ENCODE data around the gene MCF2L2. TPM values are rescaled to one million over a fixed set of nuclear protein-coding genes. Genes with fewer than 3 reads are reported as not detected.

The MCF2L2 gene
- polyA plus RNA-seq, 1 donor: 2.4 TPM

DNA sequence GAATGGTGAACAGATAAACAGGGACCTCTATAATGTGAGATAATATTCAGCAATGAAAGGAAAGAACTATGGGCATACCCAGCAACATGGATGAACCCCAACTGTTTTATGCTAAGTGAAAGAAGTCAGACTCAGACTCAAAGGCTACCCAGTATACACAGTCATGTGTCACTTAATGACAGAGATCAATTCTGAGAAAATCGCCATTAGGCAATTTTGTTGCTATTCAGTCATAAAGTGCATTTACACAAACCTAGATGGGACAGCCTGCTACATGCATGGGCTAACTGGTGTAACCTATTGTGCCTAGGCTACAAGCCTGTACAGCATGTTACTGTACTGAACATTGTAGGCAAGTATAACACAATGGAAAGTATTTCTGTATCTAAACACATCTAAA, 98.9 kb downstream of the MCF2L2 start:
- no peak overlapping the region for H3K4me3 ChIP-seq (ENCODE audit: low read length)
- DNase-seq: no peak
- no CpG with 5 or more reads among the region's 1 CpG for WGBS (ENCODE audit: insufficient coverage, low lambda C conversion rate)

DNA sequence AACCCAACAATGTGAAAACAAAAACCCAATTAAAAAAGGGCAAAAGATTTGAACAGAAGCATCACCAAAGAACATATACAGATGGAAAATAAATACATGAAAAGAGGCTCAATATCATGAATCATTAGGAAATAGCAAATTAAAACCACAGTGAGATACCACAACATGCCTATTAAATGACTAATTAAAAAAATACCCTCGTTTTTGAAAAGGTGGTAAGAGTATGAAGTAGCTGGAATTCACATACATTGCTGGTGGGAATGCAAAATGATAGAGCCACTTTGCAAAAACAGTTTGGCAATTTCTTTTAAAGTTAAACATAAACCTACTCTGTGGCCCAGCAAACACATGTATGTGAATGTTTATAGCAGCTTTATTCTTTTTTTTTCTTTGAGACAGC, 99.6 kb downstream of the MCF2L2 start:
- Histone ChIP-seq H3K27ac (ENCODE audit: low read length) (no peak overlapping the region), H3K9me3 (ENCODE audit: control insufficient read depth, low read depth, low read length) (no peaks in the 10 kb centered on the region), H3K4me1 (ENCODE audit: control insufficient read depth, insufficient read depth, low read length) (no peaks in the 10 kb centered on the region), H3K4me3 (ENCODE audit: low read length) (no peak overlapping the region), H3K36me3 (ENCODE audit: control insufficient read depth, insufficient read depth, low read length) (no peaks in the 10 kb centered on the region), H3K27me3 (ENCODE audit: control insufficient read depth, insufficient read depth, low read length) (no peaks in the 10 kb centered on the region)
- 80% methylated on average over 1 of the region's 1 CpG for WGBS (ENCODE audit: insufficient coverage, low lambda C conversion rate)
- no peak for DNase-seq

More for the DNA sequence above, 98.9 kb downstream of the MCF2L2 start:
- Histone ChIP-seq H3K9me3 (ENCODE audit: control insufficient read depth, low read depth, low read length) (no peaks in the 10 kb centered on the region), H3K4me1 (ENCODE audit: control insufficient read depth, insufficient read depth, low read length) (no peaks in the 10 kb centered on the region), H3K27me3 (ENCODE audit: control insufficient read depth, insufficient read depth, low read length) (no peaks in the 10 kb centered on the region), H3K27ac (ENCODE audit: low read length) (no peak overlapping the region), H3K36me3 (ENCODE audit: control insufficient read depth, insufficient read depth, low read length) (no peaks in the 10 kb centered on the region)

DNA sequence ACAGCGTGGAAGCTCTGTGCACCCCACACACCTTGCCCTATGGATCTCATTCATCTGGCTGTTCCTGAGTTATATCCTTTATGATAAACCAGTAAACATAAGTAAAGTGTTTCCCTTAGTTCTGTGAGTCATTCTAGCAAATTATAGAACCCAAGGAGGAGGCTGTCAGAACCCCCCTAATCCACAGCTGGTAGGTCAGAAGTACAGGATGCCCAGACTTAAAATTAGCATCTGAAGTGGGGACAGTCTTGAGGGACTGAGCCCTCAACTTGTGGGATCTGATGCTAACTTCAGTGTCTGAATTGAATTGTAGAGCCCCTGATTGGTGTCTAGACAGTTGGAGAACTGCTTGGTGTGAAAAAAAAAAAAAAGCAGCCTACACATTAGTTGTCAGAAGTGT, 100.3 kb downstream of the MCF2L2 start:
- no CpG with 5 or more reads among the region's 1 CpG for WGBS (ENCODE audit: insufficient coverage, low lambda C conversion rate)
- no peak overlapping the region for H3K4me3 ChIP-seq (ENCODE audit: low read length)
- no peaks in the 10 kb centered on the region for H3K36me3 ChIP-seq (ENCODE audit: control insufficient read depth, insufficient read depth, low read length)
- H3K27ac ChIP-seq (ENCODE audit: low read length): no peak overlapping the region
- no peak for DNase-seq
- no peaks in the 10 kb centered on the region for H3K27me3 ChIP-seq (ENCODE audit: control insufficient read depth, insufficient read depth, low read length)
- no peaks in the 10 kb centered on the region for H3K4me1 ChIP-seq (ENCODE audit: control insufficient read depth, insufficient read depth, low read length)
- H3K9me3 ChIP-seq (ENCODE audit: control insufficient read depth, low read depth, low read length): no peaks in the 10 kb centered on the region

DNA sequence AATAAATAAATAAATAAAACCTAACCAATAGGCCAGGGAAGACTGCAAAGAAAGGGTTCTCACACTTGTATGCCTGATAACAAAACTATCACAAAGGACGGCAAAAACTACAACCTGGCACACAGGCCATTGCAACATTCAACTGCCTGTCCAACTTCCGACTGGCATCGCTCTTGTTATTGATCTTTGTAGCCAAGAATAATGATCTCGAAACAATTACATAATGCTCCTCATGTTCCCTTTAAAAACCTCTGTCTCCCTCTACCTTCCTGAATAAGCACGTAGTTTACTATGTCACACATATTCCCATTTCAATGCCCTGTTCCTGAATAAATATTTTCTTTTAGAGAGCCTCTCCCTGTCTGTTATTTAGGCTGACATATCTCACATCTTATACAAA, 101.1 kb downstream of the MCF2L2 start:
- 93% methylated on average over 2 of the region's 5 CpGs for WGBS (ENCODE audit: insufficient coverage, low lambda C conversion rate)
- no peaks in the 10 kb centered on the region for H3K9me3 ChIP-seq (ENCODE audit: control insufficient read depth, low read depth, low read length)
- DNase-seq: no peak
- no peaks in the 10 kb centered on the region for H3K4me1 ChIP-seq (ENCODE audit: control insufficient read depth, insufficient read depth, low read length)
- no peaks in the 10 kb centered on the region for H3K27me3 ChIP-seq (ENCODE audit: control insufficient read depth, insufficient read depth, low read length)
- H3K27ac ChIP-seq (ENCODE audit: low read length): no peak overlapping the region
- no peak overlapping the region for H3K4me3 ChIP-seq (ENCODE audit: low read length)
- no peaks in the 10 kb centered on the region for H3K36me3 ChIP-seq (ENCODE audit: control insufficient read depth, insufficient read depth, low read length)

DNA sequence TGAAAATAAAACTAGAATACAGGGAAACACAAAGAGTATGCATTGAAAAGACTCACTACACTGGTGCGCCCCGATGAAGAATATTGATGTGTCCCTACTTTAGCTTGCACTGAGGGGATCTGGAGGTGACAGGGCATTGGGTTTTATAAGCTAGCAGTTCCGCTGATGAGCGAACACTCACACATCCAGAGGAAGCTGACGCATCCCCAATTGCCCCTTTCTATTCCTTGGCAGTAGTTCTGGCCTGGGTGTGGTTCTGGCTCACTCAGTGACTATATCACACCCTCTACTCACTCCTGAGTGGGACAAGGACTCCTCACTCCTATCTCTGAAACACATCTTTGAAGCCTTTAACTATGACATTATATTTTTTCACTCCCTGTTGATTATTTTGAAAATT, 104.3 kb downstream of the MCF2L2 start:
- DNase-seq: no peak
- Histone ChIP-seq H3K9me3 (ENCODE audit: control insufficient read depth, low read depth, low read length) (no peaks in the 10 kb centered on the region), H3K4me1 (ENCODE audit: control insufficient read depth, insufficient read depth, low read length) (no peaks in the 10 kb centered on the region), H3K4me3 (ENCODE audit: low read length) (no peak overlapping the region), H3K27me3 (ENCODE audit: control insufficient read depth, insufficient read depth, low read length) (no peaks in the 10 kb centered on the region), H3K36me3 (ENCODE audit: control insufficient read depth, insufficient read depth, low read length) (no peaks in the 10 kb centered on the region), H3K27ac (ENCODE audit: low read length) (no peak overlapping the region)
- WGBS (ENCODE audit: insufficient coverage, low lambda C conversion rate): no CpG with 5 or more reads among the region's 5 CpGs

DNA sequence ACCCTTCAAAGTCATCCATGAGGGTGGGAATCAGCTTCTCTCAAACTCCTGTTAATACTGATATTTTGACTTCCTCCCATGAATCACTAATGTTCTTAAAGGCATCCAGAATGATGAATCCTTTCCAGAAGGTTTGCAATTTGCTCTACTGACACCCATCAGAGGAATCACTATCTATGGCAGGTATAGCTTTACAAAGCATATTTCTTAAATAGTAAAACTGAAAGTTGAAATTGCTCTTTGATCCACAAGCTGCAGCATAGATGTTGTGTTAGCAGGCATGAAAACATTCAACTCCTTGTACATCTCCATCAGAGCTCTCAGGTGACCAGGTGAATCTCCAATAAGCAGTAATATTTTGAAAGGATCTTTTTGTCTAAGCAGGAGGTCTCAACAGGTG, 109.0 kb downstream of the MCF2L2 start:
- H3K4me3 ChIP-seq (ENCODE audit: low read length): no peak overlapping the region
- no peak overlapping the region for H3K27ac ChIP-seq (ENCODE audit: low read length)
- H3K27me3 ChIP-seq (ENCODE audit: control insufficient read depth, insufficient read depth, low read length): no peaks in the 10 kb centered on the region
- no peak for DNase-seq
- peaks cover 12% of the 10 kb centered on the region for H3K4me1 ChIP-seq (ENCODE audit: control insufficient read depth, insufficient read depth, low read length)
- no peaks in the 10 kb centered on the region for H3K9me3 ChIP-seq (ENCODE audit: control insufficient read depth, low read depth, low read length)
- H3K36me3 ChIP-seq (ENCODE audit: control insufficient read depth, insufficient read depth, low read length): no peaks in the 10 kb centered on the region

DNA sequence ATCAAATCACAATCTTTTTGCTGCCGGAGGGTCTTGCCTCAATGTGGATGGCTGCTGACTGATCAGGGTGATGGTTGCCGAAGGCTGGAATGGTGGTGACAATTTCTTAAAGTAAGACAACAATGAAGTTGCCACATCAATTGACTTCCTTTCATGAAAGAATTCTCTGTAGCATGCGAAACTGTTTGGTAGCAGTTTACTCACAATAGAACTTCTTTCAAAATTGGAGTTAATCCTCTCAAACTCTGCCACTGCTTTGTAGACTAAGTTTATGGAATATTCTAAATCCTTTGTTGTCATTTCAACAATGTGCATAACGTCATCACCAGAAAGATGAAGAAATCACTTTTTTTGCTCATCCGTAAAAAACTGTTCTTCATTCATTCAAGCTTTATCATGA, 109.5 kb downstream of the MCF2L2 start:
- no peaks in the 10 kb centered on the region for H3K27me3 ChIP-seq (ENCODE audit: control insufficient read depth, insufficient read depth, low read length)
- H3K9me3 ChIP-seq (ENCODE audit: control insufficient read depth, low read depth, low read length): no peaks in the 10 kb centered on the region
- no peak for DNase-seq
- peaks cover 12% of the 10 kb centered on the region for H3K4me1 ChIP-seq (ENCODE audit: control insufficient read depth, insufficient read depth, low read length)
- no peak overlapping the region for H3K4me3 ChIP-seq (ENCODE audit: low read length)
- 80% methylated on average over 1 of the region's 5 CpGs for WGBS (ENCODE audit: insufficient coverage, low lambda C conversion rate)
- H3K27ac ChIP-seq (ENCODE audit: low read length): no peak overlapping the region
- H3K36me3 ChIP-seq (ENCODE audit: control insufficient read depth, insufficient read depth, low read length): no peaks in the 10 kb centered on the region

DNA sequence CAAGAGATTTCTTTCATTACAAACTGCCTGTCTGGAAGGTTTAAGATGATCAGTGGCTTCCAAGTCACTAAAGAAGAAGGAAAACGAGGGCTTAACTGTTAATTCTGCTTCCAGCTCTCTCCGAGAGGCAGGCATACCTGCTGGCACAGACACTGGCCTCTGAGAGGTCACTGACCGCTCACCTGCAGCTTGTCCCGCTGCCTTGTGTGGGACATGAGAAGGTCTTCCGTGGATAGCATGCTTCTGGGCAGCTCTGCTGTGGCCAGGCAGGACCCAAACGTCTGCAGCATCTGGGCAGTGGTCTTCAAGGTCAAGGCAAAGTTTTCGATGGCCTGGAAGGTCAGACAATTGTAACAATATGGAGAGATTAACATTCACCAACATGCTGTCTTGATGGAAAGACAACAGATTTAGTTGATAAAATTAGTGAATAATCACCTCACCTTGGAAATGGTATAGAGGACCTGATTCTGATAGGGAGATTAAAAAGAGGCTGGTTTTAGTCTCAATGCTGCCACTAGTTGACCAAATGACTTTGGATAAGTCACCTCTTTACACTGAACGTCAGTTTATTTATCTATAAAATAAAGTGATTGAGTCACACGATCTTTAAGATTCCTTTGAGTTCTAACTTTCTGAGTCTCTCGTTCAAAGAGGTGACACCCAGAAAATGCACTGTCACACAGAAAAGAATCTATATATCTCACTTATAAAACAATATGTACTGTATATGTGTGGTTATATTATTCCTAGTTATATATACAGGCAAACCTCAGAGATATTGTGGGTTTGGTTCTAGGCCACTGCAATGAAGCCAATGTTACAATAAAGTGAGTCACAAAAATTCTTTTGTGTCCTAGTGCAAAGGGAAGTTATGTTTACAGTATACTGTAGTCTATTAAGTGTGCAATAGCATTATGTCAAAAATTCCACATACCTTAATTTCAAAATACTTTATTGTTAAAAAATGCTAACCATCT, 110.2 kb downstream of the MCF2L2 start:
- WGBS (ENCODE audit: insufficient coverage, low lambda C conversion rate): no CpG with 5 or more reads among the region's 10 CpGs
- Histone ChIP-seq H3K27me3 (ENCODE audit: control insufficient read depth, insufficient read depth, low read length) (no peaks in the 10 kb centered on the region), H3K36me3 (ENCODE audit: control insufficient read depth, insufficient read depth, low read length) (no peaks in the 10 kb centered on the region), H3K9me3 (ENCODE audit: control insufficient read depth, low read depth, low read length) (no peaks in the 10 kb centered on the region), H3K4me3 (ENCODE audit: low read length) (no peak overlapping the region), H3K27ac (ENCODE audit: low read length) (no peak overlapping the region), H3K4me1 (ENCODE audit: control insufficient read depth, insufficient read depth, low read length) (peaks cover 12% of the 10 kb centered on the region)
- no peak for DNase-seq

DNA sequence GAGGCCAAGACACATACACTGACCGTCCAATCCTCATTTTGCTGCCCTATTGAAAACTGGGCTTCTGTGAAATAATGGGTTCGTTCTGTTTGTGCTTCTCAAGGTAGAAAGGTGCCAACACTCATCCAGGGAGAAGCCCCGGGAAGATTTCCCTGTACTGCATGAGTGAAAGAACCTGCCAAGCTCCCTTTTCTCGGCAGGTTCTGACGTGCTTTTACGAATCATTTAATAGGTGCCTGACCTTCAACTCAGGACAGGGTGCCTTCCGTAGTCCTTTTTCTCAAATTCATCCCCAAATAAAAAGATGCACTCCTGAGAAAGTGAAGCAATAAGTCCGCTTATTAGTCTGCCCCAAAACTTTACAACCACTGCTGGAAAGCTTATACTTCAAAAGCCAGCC, 111.1 kb downstream of the MCF2L2 start:
- Histone ChIP-seq H3K9me3 (ENCODE audit: control insufficient read depth, low read depth, low read length) (no peaks in the 10 kb centered on the region), H3K4me3 (ENCODE audit: low read length) (no peak overlapping the region), H3K27me3 (ENCODE audit: control insufficient read depth, insufficient read depth, low read length) (no peaks in the 10 kb centered on the region), H3K36me3 (ENCODE audit: control insufficient read depth, insufficient read depth, low read length) (no peaks in the 10 kb centered on the region), H3K4me1 (ENCODE audit: control insufficient read depth, insufficient read depth, low read length) (peaks cover 12% of the 10 kb centered on the region), H3K27ac (ENCODE audit: low read length) (no peak overlapping the region)
- 83% methylated on average over 2 of the region's 8 CpGs for WGBS (ENCODE audit: insufficient coverage, low lambda C conversion rate)
- no peak for DNase-seq

DNA sequence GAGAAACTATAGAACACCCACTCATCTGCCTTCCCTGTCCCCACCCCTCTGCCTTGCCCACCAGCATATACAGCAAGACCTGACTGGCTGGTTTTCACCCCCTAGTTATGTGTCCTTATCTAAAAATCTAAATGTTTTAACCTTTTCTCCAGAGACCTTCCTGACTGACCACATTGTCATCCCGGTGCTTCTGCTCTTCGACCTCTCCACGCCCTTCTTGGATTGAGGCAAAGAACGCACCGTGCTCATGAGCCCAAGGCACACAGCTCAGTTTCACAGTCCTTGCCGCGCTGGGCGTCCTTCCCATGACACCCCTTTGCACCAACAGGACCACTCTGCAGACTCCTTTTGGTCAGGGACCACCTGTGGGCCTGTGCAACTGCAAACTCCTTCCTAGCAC, 112.7 kb downstream of the MCF2L2 start:
- no CpG with 5 or more reads among the region's 8 CpGs for WGBS (ENCODE audit: insufficient coverage, low lambda C conversion rate)
- DNase-seq: peak; percentile 54 to 79
- H3K27me3 ChIP-seq (ENCODE audit: control insufficient read depth, insufficient read depth, low read length): no peaks in the 10 kb centered on the region
- H3K9me3 ChIP-seq (ENCODE audit: control insufficient read depth, low read depth, low read length): no peaks in the 10 kb centered on the region
- H3K36me3 ChIP-seq (ENCODE audit: control insufficient read depth, insufficient read depth, low read length): no peaks in the 10 kb centered on the region
- peaks cover 12% of the 10 kb centered on the region for H3K4me1 ChIP-seq (ENCODE audit: control insufficient read depth, insufficient read depth, low read length)
- no peak overlapping the region for H3K4me3 ChIP-seq (ENCODE audit: low read length)
- peak overlapping the region; percentile 88 for H3K27ac ChIP-seq (ENCODE audit: low read length)

DNA sequence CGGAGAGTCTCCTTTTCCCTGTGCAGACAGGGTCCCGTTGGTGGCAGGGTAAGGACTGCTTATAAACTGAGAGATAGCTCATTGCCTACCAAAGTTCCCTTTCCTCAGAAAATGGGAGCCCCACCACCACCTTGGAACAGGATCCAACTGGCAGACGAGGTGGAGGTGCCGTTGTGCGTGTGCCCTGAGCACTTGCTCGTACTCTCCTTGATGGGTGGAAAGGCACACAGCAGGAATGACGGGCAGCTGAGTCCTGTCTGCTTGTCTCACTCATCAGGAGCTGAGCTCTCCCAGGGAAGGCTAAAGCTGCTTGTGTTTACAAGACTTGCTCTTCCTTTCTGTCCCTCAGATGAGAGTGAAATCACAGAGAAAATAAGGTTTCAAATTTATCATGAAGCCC, 114.7 kb downstream of the MCF2L2 start:
- Histone ChIP-seq H3K4me3 (ENCODE audit: low read length) (no peak overlapping the region), H3K27ac (ENCODE audit: low read length) (no peak overlapping the region), H3K27me3 (ENCODE audit: control insufficient read depth, insufficient read depth, low read length) (no peaks in the 10 kb centered on the region), H3K9me3 (ENCODE audit: control insufficient read depth, low read depth, low read length) (no peaks in the 10 kb centered on the region), H3K4me1 (ENCODE audit: control insufficient read depth, insufficient read depth, low read length) (peaks cover 22% of the 10 kb centered on the region), H3K36me3 (ENCODE audit: control insufficient read depth, insufficient read depth, low read length) (no peaks in the 10 kb centered on the region)
- no peak for DNase-seq
- no CpG with 5 or more reads among the region's 7 CpGs for WGBS (ENCODE audit: insufficient coverage, low lambda C conversion rate)
